ENCODE data around the gene SPCS3.

SPCS3 gene

DNA sequence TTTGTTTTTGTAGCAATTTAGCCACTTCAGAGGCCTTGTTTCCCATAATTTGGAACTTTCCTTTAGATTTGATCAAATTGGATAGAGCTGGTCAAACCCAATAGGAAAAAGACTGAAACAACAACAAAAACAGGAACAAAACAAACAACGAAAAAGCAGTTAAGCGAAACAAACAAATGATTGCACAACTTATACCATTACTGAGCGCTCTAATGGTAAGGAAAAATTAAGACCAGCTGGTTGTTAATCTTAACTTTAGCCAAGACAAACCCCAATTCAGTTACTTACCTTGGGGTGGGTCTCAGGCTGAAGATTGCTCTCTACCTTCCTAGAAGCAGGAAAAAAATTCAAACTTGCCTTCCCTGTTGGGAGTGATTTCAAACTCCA lies 38.3 kb downstream of the SPCS3 start:
- H3K4me3 ChIP-seq (ENCODE audit: severe bottlenecking) = no peak overlapping the region
- DNase-seq (ENCODE audit: low spot score) (no peak), ATAC-seq (ENCODE audit: low read depth) (no peak)
- H3K36me3 ChIP-seq (ENCODE audit: low read depth) = no peaks in the 10 kb centered on the region
- TF ChIP-seq, protein P1, sequence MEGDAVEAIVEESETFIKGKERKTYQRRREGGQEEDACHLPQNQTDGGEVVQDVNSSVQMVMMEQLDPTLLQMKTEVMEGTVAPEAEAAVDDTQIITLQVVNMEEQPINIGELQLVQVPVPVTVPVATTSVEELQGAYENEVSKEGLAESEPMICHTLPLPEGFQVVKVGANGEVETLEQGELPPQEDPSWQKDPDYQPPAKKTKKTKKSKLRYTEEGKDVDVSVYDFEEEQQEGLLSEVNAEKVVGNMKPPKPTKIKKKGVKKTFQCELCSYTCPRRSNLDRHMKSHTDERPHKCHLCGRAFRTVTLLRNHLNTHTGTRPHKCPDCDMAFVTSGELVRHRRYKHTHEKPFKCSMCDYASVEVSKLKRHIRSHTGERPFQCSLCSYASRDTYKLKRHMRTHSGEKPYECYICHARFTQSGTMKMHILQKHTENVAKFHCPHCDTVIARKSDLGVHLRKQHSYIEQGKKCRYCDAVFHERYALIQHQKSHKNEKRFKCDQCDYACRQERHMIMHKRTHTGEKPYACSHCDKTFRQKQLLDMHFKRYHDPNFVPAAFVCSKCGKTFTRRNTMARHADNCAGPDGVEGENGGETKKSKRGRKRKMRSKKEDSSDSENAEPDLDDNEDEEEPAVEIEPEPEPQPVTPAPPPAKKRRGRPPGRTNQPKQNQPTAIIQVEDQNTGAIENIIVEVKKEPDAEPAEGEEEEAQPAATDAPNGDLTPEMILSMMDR (IDR thresholded peaks at IDR 0.05; ENCODE audit: poor library complexity, severe bottlenecking) = no peak
- H3K4me1 ChIP-seq (ENCODE audit: insufficient read depth, poor library complexity, severe bottlenecking) = no peaks in the 10 kb centered on the region
- H3K9me3 ChIP-seq (ENCODE audit: severe bottlenecking) = peaks cover 7% of the 10 kb centered on the region
- H3K27ac ChIP-seq (ENCODE audit: poor library complexity, severe bottlenecking) = no peak overlapping the region
- no peaks in the 10 kb centered on the region for H3K27me3 ChIP-seq (ENCODE audit: insufficient read depth, poor library complexity, severe bottlenecking)

DNA sequence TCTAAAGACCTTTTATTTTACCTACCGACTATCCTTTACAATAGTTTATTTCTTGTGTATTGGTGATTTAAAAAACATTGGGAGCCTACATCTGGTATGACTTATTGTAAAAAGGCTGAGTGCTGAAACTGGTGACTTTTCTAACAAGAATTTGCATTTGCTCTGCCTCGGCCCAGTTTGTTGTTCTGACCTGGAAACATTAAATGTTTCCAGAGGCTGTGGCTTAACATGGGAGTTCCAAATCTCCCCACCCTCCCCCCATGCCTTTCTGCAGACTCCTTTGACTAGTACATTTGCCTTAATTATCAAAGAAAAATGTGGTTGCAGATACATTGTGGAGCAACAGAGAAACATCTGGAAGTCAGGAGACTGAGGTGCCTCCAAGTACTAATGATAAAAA lies 39.8 kb downstream of the SPCS3 start:
- TF ChIP-seq, protein P1 (IDR thresholded peaks at IDR 0.05; ENCODE audit: poor library complexity, severe bottlenecking) = no peak
- H3K9me3 ChIP-seq (ENCODE audit: severe bottlenecking) = peaks cover 7% of the 10 kb centered on the region
- H3K36me3 ChIP-seq (ENCODE audit: low read depth) = no peaks in the 10 kb centered on the region
- DNase-seq (ENCODE audit: low spot score) (no peak), ATAC-seq (ENCODE audit: low read depth) (no peak)
- no peaks in the 10 kb centered on the region for H3K27me3 ChIP-seq (ENCODE audit: insufficient read depth, poor library complexity, severe bottlenecking)
- H3K27ac ChIP-seq (ENCODE audit: poor library complexity, severe bottlenecking) = no peak overlapping the region
- no peak overlapping the region for H3K4me3 ChIP-seq (ENCODE audit: severe bottlenecking)
- H3K4me1 ChIP-seq (ENCODE audit: insufficient read depth, poor library complexity, severe bottlenecking) = no peaks in the 10 kb centered on the region

DNA sequence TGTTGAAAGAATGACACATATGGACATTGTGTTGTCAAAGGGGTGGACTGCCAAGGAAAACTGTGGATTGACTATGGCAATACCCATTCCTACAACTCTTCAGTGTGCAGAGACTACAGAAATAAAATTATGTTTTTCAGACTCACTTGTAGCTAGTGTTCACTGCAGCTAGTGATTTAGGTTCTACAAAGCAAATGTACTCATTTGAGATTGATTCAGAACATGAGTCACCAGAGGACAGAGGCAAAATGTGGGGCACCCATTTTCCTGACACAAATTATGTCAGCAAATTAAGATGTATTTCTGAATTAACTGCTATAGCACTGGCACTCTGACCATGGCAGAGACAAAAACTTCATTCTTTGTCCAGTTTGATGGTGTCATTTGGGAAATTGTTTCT lies 40.7 kb downstream of the SPCS3 start:
- Histone ChIP-seq H3K4me3 (ENCODE audit: severe bottlenecking) (no peak overlapping the region), H3K9me3 (ENCODE audit: severe bottlenecking) (peaks cover 1% of the 10 kb centered on the region), H3K27me3 (ENCODE audit: insufficient read depth, poor library complexity, severe bottlenecking) (no peaks in the 10 kb centered on the region), H3K27ac (ENCODE audit: poor library complexity, severe bottlenecking) (no peak overlapping the region), H3K4me1 (ENCODE audit: insufficient read depth, poor library complexity, severe bottlenecking) (no peaks in the 10 kb centered on the region), H3K36me3 (ENCODE audit: low read depth) (no peaks in the 10 kb centered on the region)
- DNase-seq (ENCODE audit: low spot score) = no peak
- no peak for ATAC-seq (ENCODE audit: low read depth)
- TF ChIP-seq, protein P1 (IDR thresholded peaks at IDR 0.05; ENCODE audit: poor library complexity, severe bottlenecking) = no peak

DNA sequence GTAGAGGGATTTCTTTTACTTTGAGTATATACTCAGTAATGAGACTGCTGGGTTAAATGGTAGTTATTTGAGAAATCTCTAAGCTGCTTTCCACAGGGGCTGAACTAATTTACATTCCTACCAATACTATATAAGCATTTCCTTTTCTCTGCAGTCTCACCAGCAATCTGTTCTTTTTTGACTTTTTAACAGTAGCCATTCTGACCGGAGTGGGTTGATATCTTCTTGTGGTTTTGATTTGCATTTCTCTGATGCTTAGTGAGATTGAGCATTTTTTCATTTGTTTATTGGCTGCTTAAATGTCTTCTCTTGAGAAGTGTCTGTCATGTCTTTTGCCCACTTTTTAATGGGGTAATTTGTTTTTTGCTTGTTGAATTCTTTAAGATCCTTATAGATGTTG lies 43.3 kb downstream of the SPCS3 start:
- no peaks in the 10 kb centered on the region for H3K27me3 ChIP-seq (ENCODE audit: insufficient read depth, poor library complexity, severe bottlenecking)
- H3K4me3 ChIP-seq (ENCODE audit: severe bottlenecking) = no peak overlapping the region
- no peaks in the 10 kb centered on the region for H3K9me3 ChIP-seq (ENCODE audit: severe bottlenecking)
- DNase-seq (ENCODE audit: low spot score) (no peak), ATAC-seq (ENCODE audit: low read depth) (no peak)
- TF ChIP-seq, protein P1 (IDR thresholded peaks at IDR 0.05; ENCODE audit: poor library complexity, severe bottlenecking) = no peak
- H3K27ac ChIP-seq (ENCODE audit: poor library complexity, severe bottlenecking) = no peak overlapping the region
- no peaks in the 10 kb centered on the region for H3K36me3 ChIP-seq (ENCODE audit: low read depth)
- no peaks in the 10 kb centered on the region for H3K4me1 ChIP-seq (ENCODE audit: insufficient read depth, poor library complexity, severe bottlenecking)

DNA sequence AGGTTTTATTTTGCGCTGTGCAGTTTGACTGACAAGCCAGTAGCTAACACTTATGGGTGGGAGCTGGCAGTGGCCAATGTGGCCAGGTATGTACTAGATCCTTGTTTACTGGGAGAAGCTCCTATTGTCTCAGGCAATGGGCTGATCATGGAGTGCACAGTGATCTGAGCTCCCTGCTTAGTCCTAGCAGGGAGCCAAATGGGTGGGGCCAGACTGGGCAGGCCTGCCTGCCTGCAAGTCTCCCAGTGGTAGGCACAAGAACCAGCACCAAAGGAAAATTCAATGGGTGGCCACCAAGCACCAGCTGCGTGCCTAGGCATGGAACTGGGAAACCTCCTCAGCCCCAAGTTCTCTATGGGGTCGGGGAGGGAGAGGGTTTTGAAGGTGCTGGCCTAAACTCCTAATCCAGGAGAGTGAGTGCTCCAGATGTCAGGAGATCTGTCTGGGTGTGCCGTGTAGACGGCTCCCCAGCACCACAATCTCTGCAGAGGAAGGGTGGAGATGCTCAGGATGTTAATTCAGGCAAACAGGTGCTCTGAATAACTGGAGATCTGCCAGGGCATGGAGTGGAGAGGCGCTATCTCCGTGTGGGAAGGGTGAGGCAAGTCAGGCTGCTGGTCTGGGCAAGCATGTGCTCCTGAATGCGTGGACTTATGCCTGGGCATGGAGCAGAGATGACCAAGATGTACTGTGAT lies 48.2 kb downstream of the SPCS3 start:
- Histone ChIP-seq H3K4me3 (ENCODE audit: severe bottlenecking) (no peak overlapping the region), H3K36me3 (ENCODE audit: low read depth) (no peaks in the 10 kb centered on the region), H3K27me3 (ENCODE audit: insufficient read depth, poor library complexity, severe bottlenecking) (no peaks in the 10 kb centered on the region), H3K4me1 (ENCODE audit: insufficient read depth, poor library complexity, severe bottlenecking) (no peaks in the 10 kb centered on the region), H3K9me3 (ENCODE audit: severe bottlenecking) (no peaks in the 10 kb centered on the region), H3K27ac (ENCODE audit: poor library complexity, severe bottlenecking) (no peak overlapping the region)
- no peak for DNase-seq (ENCODE audit: low spot score)
- no peak for ATAC-seq (ENCODE audit: low read depth)
- TF ChIP-seq, protein P1 (IDR thresholded peaks at IDR 0.05; ENCODE audit: poor library complexity, severe bottlenecking) = no peak
